Kidney (tissue), 14 donors: ENCODE results near the gene USP9X. TPM values are rescaled to one million over a fixed set of nuclear protein-coding genes. Genes with fewer than 3 reads are reported as not detected.

Source experiments
- DNase-seq, 5 donors: peaks; one replicate each; pipeline ENCODE4 v3.0.0-alpha.2; 2013 to 2020
- FAIRE-seq: peaks from 2 replicates; lab custom pipeline; 2012; peaks lifted over from hg19 to GRCh38; lab: Jason Lieb, UNC
- H3K27ac ChIP-seq, 2 donors: one replicate each; pipeline ENCODE4 v1.7.0; 2013; ENCODE audit warnings: low read depth in 2 of 2, low read length in 2 of 2, inconsistent platforms in 1 of 2
- H3K27me3 ChIP-seq: one replicate; pipeline ENCODE4 v1.7.1; 2013; ENCODE audit warnings: low read length, inconsistent platforms; ENCODE audit not compliant: control insufficient read depth, insufficient read depth
- H3K36me3 ChIP-seq, 3 donors: one replicate each; pipeline versions ENCODE4 v1.7.0 to v1.7.1; 2013; ENCODE audit warnings: low read length in 3 of 3, control low read depth in 1 of 3, inconsistent platforms in 1 of 3; ENCODE audit not compliant: insufficient read depth in 3 of 3, control insufficient read depth in 2 of 3
- H3K4me1 ChIP-seq, 3 donors: one replicate each; pipeline versions ENCODE4 v1.7.0 to v1.7.1; 2013; ENCODE audit warnings: low read length in 3 of 3, inconsistent platforms in 1 of 3, low read depth in 1 of 3; ENCODE audit not compliant: control insufficient read depth in 2 of 3, insufficient read depth in 2 of 3
- H3K4me3 ChIP-seq, 3 donors: one replicate each; pipeline versions ENCODE4 v1.7.0 to v1.8.1; 2013; ENCODE audit warnings: low read length in 3 of 3, control low read depth in 1 of 3, inconsistent platforms in 1 of 3
- H3K9ac ChIP-seq, 3 donors: one replicate each; pipeline versions ENCODE4 v1.7.0 to v1.7.1; 2013; ENCODE audit warnings: low read length in 3 of 3, control low read depth in 1 of 3, inconsistent platforms in 1 of 3
- H3K9me3 ChIP-seq, 3 donors: one replicate each; pipeline versions ENCODE4 v1.7.0 to v1.7.1; 2013; ENCODE audit warnings: low read length in 3 of 3, control low read depth in 1 of 3, inconsistent platforms in 1 of 3; ENCODE audit not compliant: control insufficient read depth in 2 of 3, insufficient read depth in 1 of 3
- intact Hi-C: fragments of 100-400 bp; cut with DNase I; formaldehyde crosslinking; loops from one replicate; pipeline ENCODE4 v1.11.1; 2022
- polyA plus RNA-seq: library from polyadenylated mRNA; stranded (reverse); fragments of 350-450 nt; fragmentation: Illumina TruSeq; extraction: RNeasy Lipid Tissue Mini Kit (QIAGEN cat#74804); gene quantifications from one replicate; pipeline ENCODE4 v1.2.3, GENCODE V29; 2014; ENCODE audit warnings: low read depth, low replicate concordance; ENCODE audit not compliant: insufficient read depth
- total RNA-seq: library from RNA; stranded (reverse); fragmentation: NEBNext Ultra II Directional; extraction: Animal tissue kit (Norgen Biotek cat#: 25700); gene quantifications from one replicate; pipeline ENCODE4 v1.2.1, GENCODE V29; 2021
- TF ChIP-seq, protein P1 (sequence below): IDR thresholded peaks from 3 replicates; pipeline ENCODE4 v1.5.1; 2012; ENCODE audit warnings: mild to moderate bottlenecking, moderate library complexity, borderline replicate concordance; ENCODE audit not compliant: insufficient read depth; ENCODE audit errors: extremely low read depth
- donor health status: control.
- donor health status: control.
- donor health status: control.
- donor health status: control.
- donor health status: control.
- donor health status: DM: yes; HTN: yes; CAD: no.
- donor health status: Normal renal cell carcinoma (clear cell type).

The USP9X gene
- total and polyA plus RNA-seq, 2 donors from 2014 or later = 12.0 to 86.8 TPM

DNA sequence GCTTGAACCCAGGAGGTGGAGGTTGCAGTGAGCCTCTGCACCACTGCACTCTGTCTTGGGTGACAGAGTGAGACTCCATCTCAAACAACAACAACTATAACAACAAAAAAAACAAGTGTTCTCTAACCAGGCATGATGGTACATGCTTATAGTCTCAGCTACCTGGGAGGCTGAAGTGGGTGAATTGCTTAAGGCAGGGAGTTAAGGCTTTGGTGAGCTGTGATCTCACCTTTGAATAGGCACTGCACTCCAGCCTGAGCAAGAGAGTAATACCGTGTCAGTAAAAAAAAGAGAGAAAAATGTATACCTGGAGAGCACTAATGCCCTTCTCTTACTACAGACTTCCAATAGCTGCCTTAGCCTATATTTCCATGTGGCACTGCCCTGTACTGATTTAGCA is 18.9 kb upstream of the USP9X start:
- Histone ChIP-seq H3K36me3 (no peaks in the 10 kb centered on the region), H3K9me3 (no peaks in the 10 kb centered on the region), H3K27ac (no peak overlapping the region), H3K27me3 (peaks cover 10% of the 10 kb centered on the region), H3K9ac (no peak overlapping the region), H3K4me3 (no peak overlapping the region), H3K4me1 (no peaks in the 10 kb centered on the region)
- DNase-seq (no peak), FAIRE-seq (no peak)
- TF ChIP-seq, protein P1, sequence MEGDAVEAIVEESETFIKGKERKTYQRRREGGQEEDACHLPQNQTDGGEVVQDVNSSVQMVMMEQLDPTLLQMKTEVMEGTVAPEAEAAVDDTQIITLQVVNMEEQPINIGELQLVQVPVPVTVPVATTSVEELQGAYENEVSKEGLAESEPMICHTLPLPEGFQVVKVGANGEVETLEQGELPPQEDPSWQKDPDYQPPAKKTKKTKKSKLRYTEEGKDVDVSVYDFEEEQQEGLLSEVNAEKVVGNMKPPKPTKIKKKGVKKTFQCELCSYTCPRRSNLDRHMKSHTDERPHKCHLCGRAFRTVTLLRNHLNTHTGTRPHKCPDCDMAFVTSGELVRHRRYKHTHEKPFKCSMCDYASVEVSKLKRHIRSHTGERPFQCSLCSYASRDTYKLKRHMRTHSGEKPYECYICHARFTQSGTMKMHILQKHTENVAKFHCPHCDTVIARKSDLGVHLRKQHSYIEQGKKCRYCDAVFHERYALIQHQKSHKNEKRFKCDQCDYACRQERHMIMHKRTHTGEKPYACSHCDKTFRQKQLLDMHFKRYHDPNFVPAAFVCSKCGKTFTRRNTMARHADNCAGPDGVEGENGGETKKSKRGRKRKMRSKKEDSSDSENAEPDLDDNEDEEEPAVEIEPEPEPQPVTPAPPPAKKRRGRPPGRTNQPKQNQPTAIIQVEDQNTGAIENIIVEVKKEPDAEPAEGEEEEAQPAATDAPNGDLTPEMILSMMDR = no peak
- intact Hi-C loops = no loop called here

DNA sequence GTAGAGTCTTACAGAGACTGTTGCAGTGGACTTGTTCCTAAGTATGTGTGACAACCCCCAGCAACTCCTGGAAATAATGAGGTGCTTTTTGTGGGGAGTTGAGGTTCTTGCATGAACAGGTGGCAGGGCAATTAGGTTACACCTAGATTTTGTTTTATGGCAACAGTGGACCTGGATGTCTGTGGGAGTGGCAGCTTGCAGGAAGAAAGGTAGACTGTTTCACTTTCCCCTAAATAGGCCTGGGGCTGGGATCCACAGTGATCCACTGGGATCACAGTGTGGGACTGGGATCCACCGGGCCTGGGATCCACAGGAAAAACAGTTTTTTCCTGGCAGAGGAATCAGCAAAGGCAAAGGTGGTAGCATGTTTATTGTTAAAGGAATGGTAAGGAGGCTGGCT is 18.3 kb upstream of the USP9X start:
- intact Hi-C loops = no loop called here
- Histone ChIP-seq H3K4me3 (no peak overlapping the region), H3K9me3 (no peaks in the 10 kb centered on the region), H3K27ac (no peak overlapping the region), H3K27me3 (peaks cover 8% of the 10 kb centered on the region), H3K4me1 (no peaks in the 10 kb centered on the region), H3K9ac (no peak overlapping the region), H3K36me3 (no peaks in the 10 kb centered on the region)
- TF ChIP-seq, protein P1 = no peak
- DNase-seq (no peak), FAIRE-seq (no peak)

DNA sequence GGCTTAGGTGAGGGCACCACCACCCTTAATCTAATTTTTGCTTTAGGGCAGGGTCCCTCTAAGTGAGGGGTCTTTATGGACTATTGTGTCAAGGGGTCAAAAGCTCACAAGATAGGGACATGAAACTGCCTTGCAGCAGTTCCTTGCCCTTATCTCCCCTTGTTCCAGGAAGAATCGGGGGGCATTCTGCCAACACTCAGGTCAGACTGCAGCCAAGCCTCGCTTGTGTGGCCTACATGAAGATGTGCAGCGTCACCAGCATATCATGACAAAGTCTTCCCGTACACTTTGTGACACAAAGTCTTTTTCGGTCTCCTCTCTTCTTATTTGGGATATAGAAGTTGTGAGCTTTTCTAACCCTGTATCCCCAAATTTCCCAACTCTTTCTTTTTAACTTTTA is 17.5 kb upstream of the USP9X start:
- FAIRE-seq (no peak), DNase-seq (no peak)
- TF ChIP-seq, protein P1 = no peak
- Histone ChIP-seq H3K4me3 (no peak overlapping the region), H3K9me3 (no peaks in the 10 kb centered on the region), H3K36me3 (no peaks in the 10 kb centered on the region), H3K9ac (no peak overlapping the region), H3K27ac (no peak overlapping the region), H3K27me3 (peaks cover 8% of the 10 kb centered on the region), H3K4me1 (no peaks in the 10 kb centered on the region)
- intact Hi-C loops = no loop called here

DNA sequence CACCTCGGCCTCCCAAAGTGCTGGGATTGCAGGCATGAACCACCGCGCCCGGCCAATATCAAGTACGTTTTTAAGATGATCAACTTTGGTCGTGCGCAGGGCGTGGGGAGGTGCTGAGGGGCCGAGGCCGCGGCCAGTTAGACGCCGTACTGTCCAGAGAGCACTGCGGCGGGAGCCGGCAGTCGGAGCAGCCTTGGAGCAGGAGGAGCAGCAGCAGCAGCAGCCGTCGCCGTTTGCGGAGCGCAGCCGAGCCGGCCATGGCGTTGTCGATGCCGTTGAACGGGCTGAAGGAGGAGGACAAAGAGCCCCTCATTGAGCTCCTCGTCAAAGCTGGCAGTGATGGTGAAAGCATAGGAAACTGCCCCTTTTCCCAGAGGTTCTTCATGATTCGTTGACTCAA is 8.5 kb upstream of the USP9X start:
- Histone ChIP-seq H3K4me1 (no peaks in the 10 kb centered on the region), H3K27ac (no peak overlapping the region), H3K4me3 (no peak overlapping the region), H3K9me3 (no peaks in the 10 kb centered on the region), H3K9ac (no peak overlapping the region), H3K27me3 (peaks cover 6% of the 10 kb centered on the region), H3K36me3 (no peaks in the 10 kb centered on the region)
- FAIRE-seq (no peak), DNase-seq (no peak)
- intact Hi-C loops = no loop called here
- TF ChIP-seq, protein P1 = no peak
